ENCODE measurements around the gene BEND6. TPM values are rescaled to one million over a fixed set of nuclear protein-coding genes. Genes with fewer than 3 reads are reported as not detected.

Gene BEND6
- 1 to 10 TPM in 1 of 7 donors, under 1 TPM in 5, not detected in 1; 0.26 to 1.0 (median 0.56) TPM for total RNA-seq
- polyA plus RNA-seq: under 1 TPM; 0.32 to 0.50 (median 0.39) TPM
- long read RNA-seq, donor 1: 0 reads
- long read RNA-seq, donor 2, partial matches to known transcripts: 0 of 1 reads
- long read RNA-seq, donor 2, other reads (novel, unspliced or antisense): 0 of 1 reads

- intact Hi-C loops (cut with DNase I; ENCODE audit: low total_unique reads): no loop called here
- no peaks in the 10 kb centered on the region for H3K36me3 ChIP-seq
- H3K4me3 ChIP-seq: peak within 1 kb of the TSS; percentile 42 to 83 (median 56)
- peaks cover 0 to 75% (median 22%) of the 10 kb centered on the region in 7 donors for H3K27me3 ChIP-seq (replicated peaks in 1 of 7)
- no peaks in the 10 kb centered on the region for H3K9me3 ChIP-seq
- peaks cover 4 to 31% (median 27%) of the 10 kb centered on the region in 6 donors for H3K4me1 ChIP-seq
- H3K27ac ChIP-seq: peak within 1 kb of the TSS in 5 of 8 donors; percentile 18 to 59 (median 52)
- no peak for TF ChIP-seq POLR2AphosphoS5 (IDR thresholded peaks at IDR 0.05)
- TF ChIP-seq POLR2A (IDR thresholded peaks at IDR 0.05): no peak
- TF ChIP-seq CTCF (IDR thresholded peaks at IDR 0.05 in 8 of 11, conservative IDR thresholded peaks at IDR 0.05 in 3 of 11): no peak
- 1% methylated on average over 47 to 107 of the region's 107 CpGs for WGBS, 5 donors
- peak; percentile 79 for DNase-seq
These were observed at the start of gene BEND6 for GRCh38 chr6:56954403-56955170. BEND6 (plus strand) TSS chr6:56955107; CDS start chr6:56981811, 26,704 bp downstream.

- H3K4me1 ChIP-seq: peaks cover 0 to 8% (median 4%) of the 10 kb centered on the region in 6 donors
- H3K36me3 ChIP-seq: no peaks in the 10 kb centered on the region
- no peak for DNase-seq
- no peak overlapping the region for H3K4me3 ChIP-seq
- H3K27ac ChIP-seq: no peak overlapping the region
- WGBS, 5 donors: 90 to 97% (median 94%) methylated on average over 3 of the region's 3 CpGs
- no peak for TF ChIP-seq POLR2AphosphoS5 (IDR thresholded peaks at IDR 0.05)
- TF ChIP-seq CTCF (IDR thresholded peaks at IDR 0.05 in 8 of 11, conservative IDR thresholded peaks at IDR 0.05 in 3 of 11): no peak
- TF ChIP-seq POLR2A (IDR thresholded peaks at IDR 0.05): no peak
- no peaks in the 10 kb centered on the region for H3K9me3 ChIP-seq
- H3K27me3 ChIP-seq (replicated peaks in 1 of 7): no peaks in the 10 kb centered on the region
- intact Hi-C loops (cut with DNase I; ENCODE audit: low total_unique reads): loop anchor here (10.0 kb wide), 1 partner anchor 119 kb away; no protein-coding TSS in a partner anchor
These were observed 49.5 kb upstream of the BEND6 start for GRCh38 chr6:56905378-56905777.

- H3K27ac ChIP-seq: no peak overlapping the region
- no peaks in the 10 kb centered on the region for H3K27me3 ChIP-seq (replicated peaks in 1 of 7)
- H3K4me3 ChIP-seq: no peak overlapping the region
- H3K9me3 ChIP-seq: no peaks in the 10 kb centered on the region
- WGBS, 5 donors: 78 to 94% (median 83%) methylated on average over 3 of the region's 3 CpGs
- intact Hi-C loops (cut with DNase I; ENCODE audit: low total_unique reads): loop anchor here (10.0 kb wide), 1 partner anchor 118 kb away; no protein-coding TSS in a partner anchor
- TF ChIP-seq POLR2A (IDR thresholded peaks at IDR 0.05) (no peak), CTCF (IDR thresholded peaks at IDR 0.05 in 8 of 11, conservative IDR thresholded peaks at IDR 0.05 in 3 of 11) (no peak), POLR2AphosphoS5 (IDR thresholded peaks at IDR 0.05) (no peak)
- H3K36me3 ChIP-seq: no peaks in the 10 kb centered on the region
- peaks cover 0 to 7% (median 4%) of the 10 kb centered on the region in 6 donors for H3K4me1 ChIP-seq
- no peak for DNase-seq
These were observed 48.2 kb upstream of the BEND6 start for GRCh38 chr6:56906752-56907151.
